SK-N-SH (cell line): ENCODE measurements around the gene UNKL. TPM values are rescaled to one million over a fixed set of nuclear protein-coding genes. Genes with fewer than 3 reads are reported as not detected.

ENCODE experiments used
- CTCF ChIA-PET: fragments of 300-600, 350-600 bp; formaldehyde crosslinking; extraction: SDS; loops from one replicate; lab custom pipeline; 2021; lab: Yijun Ruan, JAX
- POLR2A ChIA-PET: fragments of 350-600 bp; sonication (Branson Sonifier 250); formaldehyde crosslinking; extraction: SDS; loops from one replicate; lab custom pipeline; 2020; ENCODE audit warnings: antibody characterized with exemption, inconsistent platforms; lab: Yijun Ruan, JAX
- DNase-seq: peaks from one replicate; pipeline ENCODE4 v3.0.0; 2012
- H2AFZ ChIP-seq: fragments of 200-600 bp; sonication (generic); 2 replicates; pipeline ENCODE4 v1.8.1; 2016; ENCODE audit warnings: antibody characterized with exemption, mild to moderate bottlenecking, low read depth
- H3F3A ChIP-seq: fragments of 200-600 bp; sonication (generic); replicated peaks from 2 replicates; pipeline ENCODE3; 2016; ENCODE audit warnings: antibody characterized with exemption, mild to moderate bottlenecking; ENCODE audit not compliant: insufficient read depth
- H3K27ac ChIP-seq, 2 experiments: fragments of 200-500 bp in 1 of 2; fragments of 200-600 bp in 1 of 2; sonication (Bioruptor generic) in 1 of 2; sonication (generic), shearing (Covaris generic) in 1 of 2; 2 replicates each; pipeline versions ENCODE4 v1.5.1 to v1.6.1; 2014 to 2016; ENCODE audit warnings: low read depth in 2 of 2, inconsistent platforms in 1 of 2, low read length in 1 of 2, mild to moderate bottlenecking in 1 of 2, mixed read lengths in 1 of 2
- H3K27me3 ChIP-seq: fragments of 200-600 bp; sonication (generic), shearing (Covaris generic); 2 replicates; pipeline ENCODE4 v1.6.1; 2016; ENCODE audit warnings: mixed run types; ENCODE audit not compliant: insufficient read depth
- H3K36me3 ChIP-seq, 2 experiments: fragments of 200-500 bp in 1 of 2; fragments of 200-600 bp in 1 of 2; sonication (Bioruptor generic) in 1 of 2; sonication (generic) in 1 of 2; replicated peaks in 1 of 2; 2 replicates each; pipeline versions ENCODE3 to v1.5.1; 2014 to 2016; ENCODE audit warnings: low read length in 1 of 2, mild to moderate bottlenecking in 1 of 2; ENCODE audit not compliant: insufficient read depth in 2 of 2, control insufficient read depth in 1 of 2
- H3K4me1 ChIP-seq, 2 experiments: fragments of 200-500 bp in 1 of 2; fragments of 200-600 bp in 1 of 2; sonication (Bioruptor generic) in 1 of 2; sonication (generic), shearing (Covaris generic) in 1 of 2; 2 replicates each; pipeline versions ENCODE4 v1.5.1 to v1.6.1; 2014 to 2016; ENCODE audit warnings: low read depth in 1 of 2, low read length in 1 of 2, mixed run types in 1 of 2; ENCODE audit not compliant: insufficient read depth in 2 of 2, control insufficient read depth in 1 of 2
- H3K4me2 ChIP-seq: fragments of 200-600 bp; sonication (generic), shearing (Covaris generic); 2 replicates; pipeline ENCODE4 v1.6.1; 2017; ENCODE audit warnings: mixed run types
- H3K4me3 ChIP-seq, 2 experiments: fragments of 200-500 bp in 1 of 2; fragments of 200-600 bp in 1 of 2; sonication (Bioruptor generic) in 1 of 2; sonication (generic), shearing (Covaris generic) in 1 of 2; 2 replicates each; pipeline versions ENCODE4 v1.5.1 to v1.8.1; 2014 to 2016; ENCODE audit warnings: low read depth in 2 of 2, inconsistent platforms in 1 of 2, low read length in 1 of 2, mild to moderate bottlenecking in 1 of 2, mixed read lengths in 1 of 2, moderate library complexity in 1 of 2
- H3K79me2 ChIP-seq: fragments of 200-600 bp; sonication (generic); 2 replicates; pipeline ENCODE4 v1.8.1; 2017; ENCODE audit warnings: mild to moderate bottlenecking; ENCODE audit not compliant: insufficient read depth
- H3K9ac ChIP-seq: fragments of 200-600 bp; sonication (generic); 2 replicates; pipeline ENCODE4 v1.6.1; 2017; ENCODE audit warnings: mixed run types
- H3K9me2 ChIP-seq: fragments of 200-600 bp; sonication (generic); 2 replicates; pipeline ENCODE4 v1.6.1; 2017; ENCODE audit warnings: mixed run types
- H3K9me3 ChIP-seq: fragments of 200-600 bp; sonication (generic); 2 replicates; pipeline ENCODE4 v1.6.1; 2017; ENCODE audit warnings: mixed run types, mild to moderate bottlenecking, moderate library complexity
- H4K20me1 ChIP-seq: fragments of 200-600 bp; sonication (generic); 2 replicates; pipeline ENCODE4 v1.6.1; 2017; ENCODE audit warnings: mild to moderate bottlenecking, mixed run types; ENCODE audit not compliant: insufficient read depth
- CHD2 ChIP-seq: fragments of 150-350 bp; IDR thresholded peaks from 2 replicates; pipeline ENCODE4 v1.6.1; 2018; ENCODE audit warnings: low read length; ENCODE audit not compliant: partially characterized antibody
- FOXJ3 ChIP-seq: sonication (generic); formaldehyde crosslinking; IDR thresholded peaks from 2 replicates; pipeline ENCODE4 v1.5.1; 2020; ENCODE audit warnings: mild to moderate bottlenecking, missing genetic modification reagents
- MEF2A ChIP-seq: IDR thresholded peaks from 2 replicates; pipeline ENCODE4 v1.4.0; 2012; ENCODE audit warnings: low read depth, borderline replicate concordance
- MXI1 ChIP-seq: IDR thresholded peaks from 2 replicates; pipeline ENCODE4 v1.6.1; 2012; ENCODE audit warnings: mild to moderate bottlenecking, low read depth, low read length, improper control_type of control experiment
- NFIC ChIP-seq: IDR thresholded peaks from 2 replicates; pipeline ENCODE4 v1.4.0; 2012; ENCODE audit warnings: borderline replicate concordance
- NRF1 ChIP-seq: IDR thresholded peaks from 2 replicates; pipeline ENCODE4 v1.6.1; 2012; ENCODE audit warnings: low read depth, mild to moderate bottlenecking, low read length
- POLR2AphosphoS5 ChIP-seq: IDR thresholded peaks from 2 replicates; pipeline ENCODE4 v1.6.1; 2012; ENCODE audit warnings: low read depth, low read length
- RCOR1 ChIP-seq: fragments of 150-350 bp; IDR thresholded peaks from 2 replicates; pipeline ENCODE4 v1.6.1; 2017; ENCODE audit warnings: antibody characterized with exemption, low read length
- RFX5 ChIP-seq: IDR thresholded peaks from 2 replicates; pipeline ENCODE4 v1.6.1; 2012; ENCODE audit warnings: mild to moderate bottlenecking, improper control_type of control experiment, low read length
- RXRA ChIP-seq: IDR thresholded peaks from 2 replicates; pipeline ENCODE4 v1.4.0; 2012; ENCODE audit warnings: low read depth, mild to moderate bottlenecking, borderline replicate concordance
- TEAD4 ChIP-seq: IDR thresholded peaks from 2 replicates; pipeline ENCODE4 v1.4.0; 2012; ENCODE audit warnings: mild to moderate bottlenecking, borderline replicate concordance; ENCODE audit not compliant: insufficient read depth
- YY1 ChIP-seq: IDR thresholded peaks from 2 replicates; pipeline ENCODE4 v1.4.0; 2012; ENCODE audit warnings: low read depth, mild to moderate bottlenecking
- WGBS: methylation state at CpG from one replicate; pipeline ENCODE4 v1.1.6; 2017; ENCODE audit warnings: low lambda C conversion rate; 5-methylcytosine and 5-hydroxymethylcytosine counted together
- polyA plus RNA-seq, 3 experiments: library from polyadenylated mRNA; depleted of rRNA; stranded (reverse); fragments of >200 nt; gene quantifications; 2 replicates each; pipeline ENCODE4 v1.2.3, GENCODE V29; 2012
- TF ChIP-seq, protein P1 (sequence below): IDR thresholded peaks from 2 replicates; pipeline ENCODE4 v1.4.0; 2012; ENCODE audit warnings: low read depth, borderline replicate concordance
- TF ChIP-seq, protein P2 (sequence below): fragments of 200-600 bp; sonication (generic); IDR thresholded peaks from 2 replicates; pipeline ENCODE4 v1.6.1; 2017; ENCODE audit warnings: antibody characterized with exemption, mild to moderate bottlenecking, moderate library complexity
- TF ChIP-seq, protein P3 (sequence below): IDR thresholded peaks from 2 replicates; pipeline ENCODE4 v1.4.0; 2012; ENCODE audit warnings: low read depth, borderline replicate concordance
- TF ChIP-seq, protein P4 (sequence below): fragments of 150-350 bp; IDR thresholded peaks from 2 replicates; pipeline ENCODE4 v1.6.1; 2016; ENCODE audit warnings: mild to moderate bottlenecking, low read depth, low read length
- TF ChIP-seq, protein P5 (sequence below): fragments of 150-350 bp; IDR thresholded peaks from 2 replicates; pipeline ENCODE4 v1.6.1; 2017; ENCODE audit warnings: antibody characterized with exemption, low read length, low read depth, borderline replicate concordance

The UNKL gene
- polyA plus RNA-seq, 1 of the 3 experiments (the other 2 are of a cell fraction): 16.4 TPM

DNA sequence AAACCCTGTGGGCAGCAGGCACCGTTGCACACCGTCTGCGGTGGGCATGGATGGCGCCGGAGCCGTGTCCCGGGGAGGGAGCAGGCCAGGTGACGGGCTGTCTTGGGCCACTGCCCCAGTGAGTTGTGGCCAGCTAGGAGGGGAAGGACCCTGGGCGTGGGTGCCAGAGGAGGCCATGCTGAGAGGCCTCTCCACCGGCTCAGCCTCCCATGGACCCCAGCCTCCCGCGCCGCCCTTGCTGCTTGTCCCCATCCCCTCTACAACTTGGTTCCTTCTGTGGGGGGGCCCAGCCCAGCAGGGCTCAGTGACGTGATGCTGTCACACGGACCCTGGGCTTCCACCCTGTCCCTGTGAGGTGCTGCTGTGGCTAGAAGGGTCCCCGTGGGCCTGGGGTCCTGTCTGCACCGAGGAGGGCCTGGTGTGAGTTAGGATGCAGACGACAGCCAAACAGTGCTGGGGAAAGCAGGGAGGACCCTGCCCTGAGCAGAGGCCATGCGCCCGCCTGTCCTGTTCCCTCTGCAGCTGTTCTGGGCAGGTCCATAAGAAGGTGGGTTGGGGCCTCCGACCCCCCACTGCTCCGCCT is 93.8 kb downstream of the UNKL start:
- Histone ChIP-seq H3K9me2 (no peaks in the 10 kb centered on the region), H3F3A (peaks cover 5% of the 10 kb centered on the region), H3K27ac (no peak overlapping the region)
- TF ChIP-seq NRF1 (no peak), RFX5 (no peak), YY1 (no peak), RCOR1 (no peak), CHD2 (no peak), FOXJ3 (CRISPR knock-in tag) (no peak), POLR2AphosphoS5 (no peak), TEAD4 (no peak), MXI1 (no peak), RXRA (no peak), MEF2A (no peak), NFIC (no peak)
- TF ChIP-seq, protein P1, sequence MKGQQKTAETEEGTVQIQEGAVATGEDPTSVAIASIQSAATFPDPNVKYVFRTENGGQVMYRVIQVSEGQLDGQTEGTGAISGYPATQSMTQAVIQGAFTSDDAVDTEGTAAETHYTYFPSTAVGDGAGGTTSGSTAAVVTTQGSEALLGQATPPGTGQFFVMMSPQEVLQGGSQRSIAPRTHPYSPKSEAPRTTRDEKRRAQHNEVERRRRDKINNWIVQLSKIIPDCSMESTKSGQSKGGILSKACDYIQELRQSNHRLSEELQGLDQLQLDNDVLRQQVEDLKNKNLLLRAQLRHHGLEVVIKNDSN: no peak
- TF ChIP-seq, protein P2, sequence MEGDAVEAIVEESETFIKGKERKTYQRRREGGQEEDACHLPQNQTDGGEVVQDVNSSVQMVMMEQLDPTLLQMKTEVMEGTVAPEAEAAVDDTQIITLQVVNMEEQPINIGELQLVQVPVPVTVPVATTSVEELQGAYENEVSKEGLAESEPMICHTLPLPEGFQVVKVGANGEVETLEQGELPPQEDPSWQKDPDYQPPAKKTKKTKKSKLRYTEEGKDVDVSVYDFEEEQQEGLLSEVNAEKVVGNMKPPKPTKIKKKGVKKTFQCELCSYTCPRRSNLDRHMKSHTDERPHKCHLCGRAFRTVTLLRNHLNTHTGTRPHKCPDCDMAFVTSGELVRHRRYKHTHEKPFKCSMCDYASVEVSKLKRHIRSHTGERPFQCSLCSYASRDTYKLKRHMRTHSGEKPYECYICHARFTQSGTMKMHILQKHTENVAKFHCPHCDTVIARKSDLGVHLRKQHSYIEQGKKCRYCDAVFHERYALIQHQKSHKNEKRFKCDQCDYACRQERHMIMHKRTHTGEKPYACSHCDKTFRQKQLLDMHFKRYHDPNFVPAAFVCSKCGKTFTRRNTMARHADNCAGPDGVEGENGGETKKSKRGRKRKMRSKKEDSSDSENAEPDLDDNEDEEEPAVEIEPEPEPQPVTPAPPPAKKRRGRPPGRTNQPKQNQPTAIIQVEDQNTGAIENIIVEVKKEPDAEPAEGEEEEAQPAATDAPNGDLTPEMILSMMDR: no peak
- TF ChIP-seq, protein P3, sequence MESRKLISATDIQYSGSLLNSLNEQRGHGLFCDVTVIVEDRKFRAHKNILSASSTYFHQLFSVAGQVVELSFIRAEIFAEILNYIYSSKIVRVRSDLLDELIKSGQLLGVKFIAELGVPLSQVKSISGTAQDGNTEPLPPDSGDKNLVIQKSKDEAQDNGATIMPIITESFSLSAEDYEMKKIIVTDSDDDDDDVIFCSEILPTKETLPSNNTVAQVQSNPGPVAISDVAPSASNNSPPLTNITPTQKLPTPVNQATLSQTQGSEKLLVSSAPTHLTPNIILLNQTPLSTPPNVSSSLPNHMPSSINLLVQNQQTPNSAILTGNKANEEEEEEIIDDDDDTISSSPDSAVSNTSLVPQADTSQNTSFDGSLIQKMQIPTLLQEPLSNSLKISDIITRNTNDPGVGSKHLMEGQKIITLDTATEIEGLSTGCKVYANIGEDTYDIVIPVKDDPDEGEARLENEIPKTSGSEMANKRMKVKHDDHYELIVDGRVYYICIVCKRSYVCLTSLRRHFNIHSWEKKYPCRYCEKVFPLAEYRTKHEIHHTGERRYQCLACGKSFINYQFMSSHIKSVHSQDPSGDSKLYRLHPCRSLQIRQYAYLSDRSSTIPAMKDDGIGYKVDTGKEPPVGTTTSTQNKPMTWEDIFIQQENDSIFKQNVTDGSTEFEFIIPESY: no peak
- TF ChIP-seq, protein P4, sequence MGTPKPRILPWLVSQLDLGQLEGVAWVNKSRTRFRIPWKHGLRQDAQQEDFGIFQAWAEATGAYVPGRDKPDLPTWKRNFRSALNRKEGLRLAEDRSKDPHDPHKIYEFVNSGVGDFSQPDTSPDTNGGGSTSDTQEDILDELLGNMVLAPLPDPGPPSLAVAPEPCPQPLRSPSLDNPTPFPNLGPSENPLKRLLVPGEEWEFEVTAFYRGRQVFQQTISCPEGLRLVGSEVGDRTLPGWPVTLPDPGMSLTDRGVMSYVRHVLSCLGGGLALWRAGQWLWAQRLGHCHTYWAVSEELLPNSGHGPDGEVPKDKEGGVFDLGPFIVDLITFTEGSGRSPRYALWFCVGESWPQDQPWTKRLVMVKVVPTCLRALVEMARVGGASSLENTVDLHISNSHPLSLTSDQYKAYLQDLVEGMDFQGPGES: no peak
- TF ChIP-seq, protein P5, sequence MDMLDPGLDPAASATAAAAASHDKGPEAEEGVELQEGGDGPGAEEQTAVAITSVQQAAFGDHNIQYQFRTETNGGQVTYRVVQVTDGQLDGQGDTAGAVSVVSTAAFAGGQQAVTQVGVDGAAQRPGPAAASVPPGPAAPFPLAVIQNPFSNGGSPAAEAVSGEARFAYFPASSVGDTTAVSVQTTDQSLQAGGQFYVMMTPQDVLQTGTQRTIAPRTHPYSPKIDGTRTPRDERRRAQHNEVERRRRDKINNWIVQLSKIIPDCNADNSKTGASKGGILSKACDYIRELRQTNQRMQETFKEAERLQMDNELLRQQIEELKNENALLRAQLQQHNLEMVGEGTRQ: no peak
- TF ChIP-seq, all 33 proteins: peak for 0
- Histone ChIP-seq H3K4me2 (no peak overlapping the region), H3K36me3 (peaks cover 27 to 77% of the 10 kb centered on the region in 2 experiments), H3K79me2 (peaks cover 36% of the 10 kb centered on the region; the same call in 1 of the 2 replicates), H3K9ac (no peak overlapping the region), H3K9me3 (no peaks in the 10 kb centered on the region), H3K4me1 (no peaks in the 10 kb centered on the region), H4K20me1 (peaks cover 51% of the 10 kb centered on the region), H2AFZ (no peak overlapping the region), H3K4me3 (no peak overlapping the region), H3K27me3 (no peaks in the 10 kb centered on the region)
- 89% methylated on average over 17 of the region's 22 CpGs for WGBS
- CTCF ChIA-PET: no interaction called here
- POLR2A ChIA-PET: no interaction called here
- DNase-seq: no peak
